GM19452 (cell line): ENCODE measurements around the gene MRPL2.
"Not testable (repeated sequence)": the region's sequence is repeated elsewhere in the genome, so short reads cannot be mapped to it uniquely, and the experiment has no call there.

Experiments
- ATAC-seq: cut with Tn5 transposase; IDR thresholded peaks from one replicate; pipeline ENCODE4 v1.9.1; 2021; ENCODE audit not compliant: unreplicated experiment

Gene MRPL2

DNA sequence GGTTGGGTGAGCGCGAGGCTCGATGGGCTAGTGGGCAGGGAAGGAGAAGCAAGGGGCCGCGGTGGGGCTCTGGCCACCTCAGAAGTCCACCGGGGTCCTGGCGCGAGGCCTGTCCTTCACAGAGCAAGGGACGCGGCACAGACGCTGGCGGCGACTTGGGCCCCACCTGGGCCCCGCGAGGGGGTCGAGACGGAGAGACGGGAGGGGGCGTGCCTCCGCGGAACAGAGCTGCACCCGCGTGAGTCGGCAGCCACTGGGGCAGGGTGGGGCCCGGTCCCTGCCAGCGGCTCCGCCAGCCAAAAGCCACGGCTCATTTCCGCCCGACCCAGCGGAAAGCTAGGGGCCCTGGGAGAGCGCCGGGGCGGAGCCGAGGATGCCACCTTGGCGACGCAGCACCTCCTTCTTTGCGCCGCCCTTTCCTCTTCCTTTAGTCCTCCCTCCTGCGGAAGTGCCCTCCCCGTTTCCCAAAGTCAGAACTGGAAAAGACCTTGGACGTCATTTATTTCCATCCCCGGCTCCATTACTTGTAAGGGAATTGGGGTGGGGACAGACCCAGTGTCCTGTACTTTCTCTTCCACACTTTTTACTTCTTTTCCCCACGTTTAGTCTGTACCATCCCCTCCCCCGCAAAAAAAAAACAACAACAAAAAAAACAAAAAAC is 5.6 kb downstream of the MRPL2 start, which contains the start of gene CUL7:
TSS of gene CUL7 (minus strand) at position 307 of the 661 bp plus-strand sequence. CDS start 1,063 bp downstream, outside the sequence.
- peak; percentile 92 for ATAC-seq

- no peak for ATAC-seq
Measured at GRCh38 chr6:43052842-43053544, 6.2 kb downstream of the MRPL2 start.

GRCh38 chr6:43052225-43052841 is 6.9 kb downstream of the MRPL2 start:
- no peak for ATAC-seq

GRCh38 chr6:43050981-43051380 is 8.3 kb downstream of the MRPL2 start:
- ATAC-seq = no peak

GRCh38 chr6:43047998-43048397 is 11.2 kb downstream of the MRPL2 start:
- no peak for ATAC-seq

DNA sequence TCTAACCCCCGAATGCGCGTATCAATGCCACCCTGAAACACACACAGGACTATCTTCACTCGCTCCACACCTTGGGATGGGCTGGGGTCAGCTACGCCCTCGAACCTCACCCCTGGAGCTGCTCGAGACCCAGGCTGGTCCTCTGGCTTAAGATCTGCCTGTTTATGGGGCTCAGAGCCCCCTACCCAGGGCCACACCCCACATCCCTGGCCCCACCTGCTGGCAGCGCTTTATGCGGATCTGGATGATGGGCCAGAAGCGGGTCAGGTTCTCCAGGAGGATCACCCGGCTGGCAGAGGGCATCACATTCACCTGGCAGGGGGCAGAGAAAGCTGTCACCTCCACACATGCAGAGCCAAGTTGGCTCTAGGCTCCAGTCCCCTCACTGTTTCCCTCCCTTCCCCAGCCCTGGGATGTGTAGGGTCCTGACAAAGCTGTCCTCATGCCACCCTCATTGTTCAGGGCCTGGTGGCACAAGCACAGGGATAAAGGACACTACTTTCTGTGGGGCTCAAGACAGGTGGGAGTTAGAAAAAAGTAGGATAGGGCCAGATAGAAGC is 13.8 kb downstream of the MRPL2 start:
- no peak for ATAC-seq

DNA sequence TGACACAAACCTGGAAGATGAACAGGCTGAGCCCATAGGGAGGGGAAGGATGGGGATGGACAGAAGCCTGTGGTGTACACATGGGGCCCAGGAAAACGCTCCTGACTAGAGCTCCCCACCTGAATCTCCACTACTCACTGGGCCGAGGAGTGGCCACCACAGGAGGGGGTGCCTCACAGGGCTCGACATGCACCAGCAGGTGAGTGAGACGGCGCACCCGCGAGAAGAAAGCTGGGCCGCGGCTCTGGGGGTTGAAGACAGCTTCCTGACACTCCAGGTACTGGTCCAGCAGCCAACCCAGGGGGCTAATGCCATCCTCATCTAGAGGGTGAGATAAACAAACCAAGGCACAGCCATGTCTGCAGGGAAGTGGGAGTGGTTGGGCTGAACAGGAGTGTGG is 15.9 kb downstream of the MRPL2 start:
- ATAC-seq = no peak

- ATAC-seq = not testable (repeated sequence)
Measured at GRCh38 chr6:43041475-43041874, 17.8 kb downstream of the MRPL2 start.

DNA sequence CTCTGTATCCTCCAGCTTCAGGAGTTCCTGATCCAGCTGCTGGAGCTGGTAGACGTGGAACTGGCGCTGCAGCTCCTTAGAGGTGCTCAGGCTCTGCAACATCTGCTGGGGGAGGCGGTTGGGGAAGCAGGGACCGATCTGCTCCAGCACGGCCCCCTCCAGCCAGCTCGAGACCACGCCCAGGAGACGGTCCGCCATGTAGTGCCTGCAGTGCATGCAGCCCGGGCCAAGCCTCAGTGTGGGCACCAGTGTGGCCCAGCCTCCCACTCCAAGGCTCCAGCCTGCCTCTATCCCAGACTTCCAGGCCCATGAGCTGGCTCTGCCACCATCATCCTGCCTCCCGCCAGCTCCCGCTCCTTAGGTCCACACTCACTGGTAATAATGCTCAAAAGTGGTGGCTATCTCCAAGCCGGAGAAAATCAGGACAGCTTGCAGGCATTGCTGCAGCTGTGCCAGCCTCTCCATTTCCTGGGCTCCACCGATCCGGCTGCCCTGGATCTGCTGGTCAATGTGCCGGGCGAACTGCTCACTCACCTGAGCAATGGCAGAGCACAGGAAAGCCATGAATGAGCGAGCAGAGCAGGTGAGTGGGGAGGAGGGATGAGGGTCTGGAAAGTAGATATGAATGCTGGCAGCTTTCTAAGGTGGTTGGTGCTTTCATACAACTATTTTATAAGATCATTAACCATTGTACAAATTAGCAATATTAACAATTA is 18.5 kb downstream of the MRPL2 start:
- ATAC-seq = no peak

- ATAC-seq = no peak
Measured at GRCh38 chr6:43038727-43039126, 20.5 kb downstream of the MRPL2 start.

DNA sequence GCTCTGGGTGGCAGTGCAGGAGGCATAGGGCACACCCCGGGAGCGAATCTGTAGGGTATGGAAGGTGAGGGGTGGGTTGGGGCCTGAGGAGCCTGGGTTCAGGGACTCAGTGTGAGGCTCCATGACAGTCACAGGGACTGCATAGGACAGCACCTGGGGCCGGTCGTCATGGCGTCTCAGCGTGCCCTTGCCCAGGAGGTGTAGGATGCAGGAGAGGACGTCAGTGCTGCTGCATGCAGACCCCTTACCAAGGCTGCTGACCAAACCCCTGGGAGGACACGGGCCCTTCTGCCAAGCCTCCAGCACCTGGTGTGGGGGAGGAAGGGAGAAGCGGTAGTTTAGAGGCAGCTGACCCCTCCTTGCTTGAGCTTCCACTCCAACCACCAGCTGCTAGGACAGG is 21.5 kb downstream of the MRPL2 start:
- ATAC-seq = no peak

DNA sequence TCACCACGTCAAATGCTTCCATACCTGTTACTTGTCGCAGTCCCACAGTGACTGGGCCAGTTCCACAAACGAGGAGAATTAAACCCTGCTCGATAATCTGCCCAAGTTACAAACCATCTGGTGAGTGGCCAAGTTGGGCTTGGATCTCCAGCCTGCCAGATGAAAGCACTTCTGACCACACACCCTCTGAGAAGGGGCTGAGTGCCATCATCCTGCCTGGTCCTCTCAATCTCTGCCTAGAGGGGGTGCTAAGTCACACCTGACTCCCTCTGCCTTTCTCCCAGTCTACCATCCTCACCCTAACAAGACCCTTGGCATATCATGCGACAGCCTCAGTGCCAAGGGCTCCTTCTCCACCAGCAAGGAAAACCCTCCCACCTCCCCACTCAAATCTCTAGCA is 22.0 kb downstream of the MRPL2 start:
- ATAC-seq = no peak

- ATAC-seq = no peak
Measured at GRCh38 chr6:43036712-43037111, 22.5 kb downstream of the MRPL2 start.

DNA sequence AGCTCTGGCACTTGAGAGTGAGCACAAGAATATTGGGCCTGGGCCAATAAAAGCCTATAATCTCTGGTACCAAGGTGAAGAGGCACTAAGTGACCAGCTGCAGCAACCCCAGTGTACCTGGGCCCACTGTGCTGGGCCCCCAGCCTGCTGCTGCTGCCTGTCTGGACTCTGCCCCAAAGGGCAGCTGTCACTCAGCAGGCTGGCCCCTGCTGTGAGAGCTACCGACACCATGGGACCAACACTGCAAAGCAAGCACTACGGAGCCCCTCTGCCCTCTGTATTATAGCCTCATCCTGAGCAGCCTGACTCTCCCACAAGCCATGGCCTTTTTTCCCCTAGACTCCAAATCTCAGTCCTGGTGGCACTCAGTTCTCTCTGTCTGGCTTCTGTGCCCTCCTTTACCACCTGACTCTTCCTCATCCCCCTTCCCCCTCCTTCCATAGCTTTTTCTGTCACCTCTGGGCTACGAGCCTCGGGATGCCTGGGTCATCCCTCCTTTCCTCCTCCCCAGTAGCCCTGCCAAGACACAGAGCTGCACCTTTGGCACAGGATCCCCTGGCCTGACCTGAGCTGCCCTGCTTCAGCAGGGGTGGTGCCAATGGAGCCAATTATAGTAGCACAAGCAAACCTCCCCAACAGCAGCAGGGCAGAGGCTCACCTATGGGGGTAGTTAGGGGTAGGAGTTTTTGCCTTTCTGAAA is 23.6 kb downstream of the MRPL2 start:
- ATAC-seq = no peak

DNA sequence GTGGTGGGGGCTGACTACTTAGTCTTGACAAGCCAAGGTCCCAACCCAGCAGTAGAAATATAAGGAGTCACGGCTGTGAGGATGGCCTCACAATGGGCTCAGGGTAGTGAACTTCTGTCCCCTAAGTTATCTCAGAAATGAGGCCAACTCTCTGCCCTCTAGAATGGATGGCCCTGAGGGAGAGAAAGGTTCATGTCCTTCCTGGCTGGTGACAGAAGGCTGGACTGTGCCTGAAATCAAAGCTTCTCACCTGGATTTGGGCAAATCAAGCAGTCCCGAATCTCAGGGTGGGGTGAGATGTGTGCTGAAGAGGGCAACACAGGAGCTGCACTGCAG is 25.1 kb downstream of the MRPL2 start:
- no peak for ATAC-seq

- ATAC-seq = no peak
Measured at GRCh38 chr6:43033496-43034189, 25.6 kb downstream of the MRPL2 start.

DNA sequence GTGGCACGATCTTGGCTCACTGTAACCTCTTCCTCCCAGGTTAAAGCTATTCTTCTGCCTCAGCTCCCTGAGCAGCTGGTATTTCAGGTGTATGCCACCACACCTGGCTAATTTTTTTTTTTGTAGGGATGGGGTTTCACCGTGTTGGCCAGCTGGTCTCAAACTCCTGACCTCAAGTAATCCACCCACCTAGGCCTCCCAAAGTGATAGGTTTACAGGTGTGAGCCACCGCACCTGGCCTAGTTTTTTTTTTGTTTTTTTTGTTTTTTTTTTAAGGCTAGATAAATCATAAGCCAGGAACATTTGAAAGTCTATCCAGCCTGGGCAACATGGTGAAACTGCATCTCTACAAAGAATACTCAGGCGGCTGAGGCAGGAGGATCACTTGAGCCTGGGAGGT is 26.9 kb downstream of the MRPL2 start:
- ATAC-seq = no peak

GRCh38 chr6:43029120-43029519 is 30.1 kb downstream of the MRPL2 start:
- no peak for ATAC-seq

DNA sequence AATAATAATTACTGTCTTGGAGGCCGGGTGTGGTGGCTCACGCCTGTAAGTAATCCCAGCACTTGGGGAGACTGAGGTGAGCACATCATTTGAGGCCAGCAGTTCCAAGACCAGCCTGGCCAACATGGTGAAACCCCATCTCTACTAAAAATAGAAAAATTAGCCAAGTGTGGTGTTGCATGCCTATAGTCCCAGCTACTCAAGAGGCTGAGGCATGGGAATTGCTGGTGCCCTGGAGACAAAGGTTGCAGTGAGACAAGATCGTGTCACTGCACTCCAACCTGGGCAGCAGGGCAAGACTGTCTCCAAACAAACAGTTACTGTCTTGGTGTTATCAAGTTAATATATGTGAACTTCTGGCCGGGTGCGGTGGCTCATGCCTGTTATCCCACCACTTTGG is 32.9 kb downstream of the MRPL2 start:
- no peak for ATAC-seq

GRCh38 chr6:43024436-43024835 is 34.8 kb downstream of the MRPL2 start:
- ATAC-seq = no peak
